ENCODE measurements around the gene FBXO41. TPM values are rescaled to one million over a fixed set of nuclear protein-coding genes. Genes with fewer than 3 reads are reported as not detected.
A peak's percentile ranks its signal among the peaks of the same experiment; 100 is the strongest.

The FBXO41 gene
- total and polyA plus RNA-seq, 4 donors, result 0.06 to 0.51 (median 0.38) TPM

GRCh38 chr2:73233154-73233931 is 50.9 kb downstream of the FBXO41 start, which contains the start of gene PRADC1:
Gene PRADC1, minus strand, starts transcription at chr2:73233239. Its CDS starts 79 bp downstream, at chr2:73233160.
- no peaks in the 10 kb centered on the region for H3K9me3 ChIP-seq (ENCODE audit: control insufficient read depth in 4 of 4, low read length in 3 of 4)
- peak within 1 kb of the TSS; percentile 61 to 83 for H3K9ac ChIP-seq (ENCODE audit: low read depth in 1 of 2, low read length in 2 of 2)
- DNase-seq (ENCODE audit: low spot score), result peak; percentile 97
- H3K36me3 ChIP-seq (ENCODE audit: control insufficient read depth in 4 of 4, insufficient read depth in 3 of 4, low read depth in 1 of 4, low read length in 3 of 4), result peaks cover 3 to 16% (median 8%) of the 10 kb centered on the region in 4 donors
- TF ChIP-seq FOXA2 (IDR thresholded peaks at IDR 0.05), result no peak
- TF ChIP-seq TAF1 (conservative IDR thresholded peaks at IDR 0.05), result peak; percentile 25
- TF ChIP-seq HNF4A (conservative IDR thresholded peaks at IDR 0.05), result peak in 1 of 2 donors; percentile 31
- no peak for TF ChIP-seq MAX (IDR thresholded peaks at IDR 0.05)
- TF ChIP-seq RAD21 (IDR thresholded peaks at IDR 0.05), result no peak
- TF ChIP-seq GABPA (IDR thresholded peaks at IDR 0.05 in 1 of 2, conservative IDR thresholded peaks at IDR 0.05 in 1 of 2), result peak in 1 of 2 donors; percentile 63
- TF ChIP-seq REST (IDR thresholded peaks at IDR 0.05), result peak; percentile 36
- no peak for TF ChIP-seq CTCF (IDR thresholded peaks at IDR 0.05; ENCODE audit: low read depth, low read length, missing input control)
- peak; percentile 98 for TF ChIP-seq SP1 (IDR thresholded peaks at IDR 0.05)
- no peak for TF ChIP-seq ZBTB33 (IDR thresholded peaks at IDR 0.05)
- no peak for TF ChIP-seq JUND (IDR thresholded peaks at IDR 0.05)
- peak; percentile 40 for TF ChIP-seq NR2F2 (IDR thresholded peaks at IDR 0.05)
- peak; percentile 34 to 39 for TF ChIP-seq RXRA (IDR thresholded peaks at IDR 0.05)
- no peak for TF ChIP-seq FOXA1 (IDR thresholded peaks at IDR 0.05)
- peak in 1 of 2 donors; percentile 62 for TF ChIP-seq EGR1 (IDR thresholded peaks at IDR 0.05; ENCODE audit: low read depth in 2 of 2)
- no peak for TF ChIP-seq HNF4G (IDR thresholded peaks at IDR 0.05)
- TF ChIP-seq YY1 (IDR thresholded peaks at IDR 0.05), result peak; percentile 76
- no peak for TF ChIP-seq ATF3 (IDR thresholded peaks at IDR 0.05)
- peaks cover 2 to 25% (median 19%) of the 10 kb centered on the region in 4 donors for H3K4me1 ChIP-seq (ENCODE audit: control insufficient read depth in 4 of 4, insufficient read depth in 4 of 4, low read length in 3 of 4)
- WGBS, result under 1% methylated on average over 67 of the region's 67 CpGs
- no peaks in the 10 kb centered on the region for H3K27me3 ChIP-seq (ENCODE audit: control insufficient read depth in 4 of 4, insufficient read depth in 4 of 4, low read length in 3 of 4)
- H3K4me3 ChIP-seq (ENCODE audit: low read depth in 1 of 3, low read length in 3 of 3), result peak within 1 kb of the TSS; percentile 86 to 97 (median 87)
- peak within 1 kb of the TSS; percentile 90 to 95 for H3K27ac ChIP-seq (ENCODE audit: low read depth in 1 of 2, low read length in 2 of 2)

Data from liver (tissue), 9 donors.